GM13976 (cell line): ENCODE data around the gene ERLEC1.
"Not testable (repeated sequence)": the region's sequence is repeated elsewhere in the genome, so short reads cannot be mapped to it uniquely, and the experiment has no call there.

ENCODE experiments used
- DNase-seq: peaks from one replicate; pipeline ENCODE4 v3.0.0; 2012; ENCODE audit warnings: low spot score
- in situ Hi-C: fragments of 300-500 bp; cut with MboI; formaldehyde crosslinking; loops from one replicate; pipeline ENCODE4 v1.12.0; 2022; ENCODE audit warnings: low sequenced_read_pairs, mixed read lengths, inconsistent platforms; ENCODE audit not compliant: unreplicated experiment
- TF ChIP-seq, protein P1 (sequence below): IDR thresholded peaks from 2 replicates; pipeline ENCODE4 v1.5.1; 2012; ENCODE audit warnings: borderline replicate concordance, mild to moderate bottlenecking; ENCODE audit not compliant: insufficient read depth; ENCODE audit errors: extremely low read depth, missing control alignments, control extremely low read depth

ERLEC1 gene

DNA sequence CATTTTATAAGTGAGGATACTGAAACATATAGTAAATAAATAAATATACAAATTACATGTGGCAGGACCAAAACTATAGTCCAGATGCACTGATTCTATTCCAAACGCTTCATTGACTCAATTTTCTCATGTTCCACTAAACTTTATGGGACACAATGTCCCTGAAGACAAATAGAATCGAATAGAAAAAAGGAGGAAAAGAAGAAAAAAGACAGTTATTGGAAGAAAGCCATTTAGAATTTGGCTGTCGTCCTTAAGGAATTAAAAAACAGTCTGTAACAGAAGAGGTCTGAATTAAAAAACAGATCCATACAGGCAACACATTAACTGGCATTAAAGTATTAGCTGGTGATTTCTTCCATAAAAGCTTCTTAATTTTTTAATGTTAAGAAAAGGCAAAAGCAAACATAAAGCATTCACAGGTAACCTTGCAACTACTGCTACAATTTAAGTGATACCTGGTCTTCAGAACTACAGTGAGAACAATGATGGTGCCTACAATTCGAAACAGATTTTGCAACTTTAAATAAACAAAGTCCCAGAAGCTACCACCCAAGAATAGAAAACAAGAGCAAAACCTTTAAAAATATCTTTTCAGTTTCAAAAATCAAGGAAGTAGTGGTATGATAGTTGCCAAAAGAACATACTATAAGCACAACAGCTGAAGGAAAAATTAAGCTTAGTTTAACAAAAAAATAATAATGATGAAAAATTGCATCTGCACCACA is 36.6 kb upstream of the ERLEC1 start:
- no peak for DNase-seq
- in situ Hi-C loops, result no loop called here
- TF ChIP-seq, protein P1, sequence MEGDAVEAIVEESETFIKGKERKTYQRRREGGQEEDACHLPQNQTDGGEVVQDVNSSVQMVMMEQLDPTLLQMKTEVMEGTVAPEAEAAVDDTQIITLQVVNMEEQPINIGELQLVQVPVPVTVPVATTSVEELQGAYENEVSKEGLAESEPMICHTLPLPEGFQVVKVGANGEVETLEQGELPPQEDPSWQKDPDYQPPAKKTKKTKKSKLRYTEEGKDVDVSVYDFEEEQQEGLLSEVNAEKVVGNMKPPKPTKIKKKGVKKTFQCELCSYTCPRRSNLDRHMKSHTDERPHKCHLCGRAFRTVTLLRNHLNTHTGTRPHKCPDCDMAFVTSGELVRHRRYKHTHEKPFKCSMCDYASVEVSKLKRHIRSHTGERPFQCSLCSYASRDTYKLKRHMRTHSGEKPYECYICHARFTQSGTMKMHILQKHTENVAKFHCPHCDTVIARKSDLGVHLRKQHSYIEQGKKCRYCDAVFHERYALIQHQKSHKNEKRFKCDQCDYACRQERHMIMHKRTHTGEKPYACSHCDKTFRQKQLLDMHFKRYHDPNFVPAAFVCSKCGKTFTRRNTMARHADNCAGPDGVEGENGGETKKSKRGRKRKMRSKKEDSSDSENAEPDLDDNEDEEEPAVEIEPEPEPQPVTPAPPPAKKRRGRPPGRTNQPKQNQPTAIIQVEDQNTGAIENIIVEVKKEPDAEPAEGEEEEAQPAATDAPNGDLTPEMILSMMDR, result no peak

GRCh38 chr2:53751728-53752127 is 35.1 kb upstream of the ERLEC1 start:
- TF ChIP-seq, protein P1, result no peak
- DNase-seq, result peak; percentile 44
- in situ Hi-C loops, result no loop called here

DNA sequence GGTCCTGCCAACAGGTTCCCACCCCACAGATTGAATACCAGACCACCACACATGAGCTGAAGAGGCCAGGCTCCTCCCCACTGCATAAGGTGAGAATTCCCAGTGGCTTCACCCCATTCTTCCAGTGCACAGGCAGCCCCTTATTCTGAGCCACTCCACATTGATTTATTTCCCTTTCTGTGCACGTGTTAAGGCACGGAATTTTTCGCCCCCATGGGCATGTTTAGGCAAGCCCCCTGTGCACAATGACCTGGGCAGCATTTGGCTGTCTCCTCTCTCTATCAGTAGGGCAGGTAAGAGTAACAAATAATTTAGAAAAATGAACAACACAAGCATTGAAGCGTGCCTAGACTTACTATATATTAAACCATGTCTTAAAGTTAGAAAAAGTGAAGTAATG is 34.5 kb upstream of the ERLEC1 start:
- in situ Hi-C loops, result no loop called here
- no peak for DNase-seq

GRCh38 chr2:53753041-53753440 is 33.8 kb upstream of the ERLEC1 start:
- DNase-seq, result no peak
- TF ChIP-seq, protein P1, result no peak
- in situ Hi-C loops, result no loop called here

More for the DNA sequence above, 34.5 kb upstream of the ERLEC1 start:
- TF ChIP-seq, protein P1, result no peak

DNA sequence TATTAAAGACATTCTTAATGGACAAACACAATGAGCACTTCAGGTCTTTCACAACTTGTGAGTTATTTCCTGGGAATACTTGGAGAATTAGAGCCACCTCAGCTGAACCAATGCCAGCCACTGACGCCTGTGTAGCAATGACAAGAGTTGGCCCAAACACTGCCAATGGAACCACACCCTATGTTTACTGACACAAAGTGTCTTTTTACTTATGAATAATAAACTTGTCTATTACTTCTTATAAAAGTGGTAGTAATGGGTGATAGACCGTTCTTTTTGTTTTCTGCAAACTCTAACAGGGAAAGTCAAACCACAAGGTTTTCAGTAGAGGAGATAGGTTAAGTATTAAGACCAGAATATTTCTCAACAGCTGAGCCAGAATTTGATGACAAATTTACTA is 31.7 kb upstream of the ERLEC1 start:
- in situ Hi-C loops, result no loop called here
- TF ChIP-seq, protein P1, result no peak
- DNase-seq, result no peak

GRCh38 chr2:53756644-53757043 is 30.2 kb upstream of the ERLEC1 start:
- DNase-seq, result no peak
- in situ Hi-C loops, result no loop called here
- TF ChIP-seq, protein P1, result no peak

GRCh38 chr2:53757206-53757605 is 29.6 kb upstream of the ERLEC1 start:
- DNase-seq, in situ Hi-C loops: not testable (repeated sequence)
